ENCODE data around the gene JPT2.

The JPT2 gene

DNA sequence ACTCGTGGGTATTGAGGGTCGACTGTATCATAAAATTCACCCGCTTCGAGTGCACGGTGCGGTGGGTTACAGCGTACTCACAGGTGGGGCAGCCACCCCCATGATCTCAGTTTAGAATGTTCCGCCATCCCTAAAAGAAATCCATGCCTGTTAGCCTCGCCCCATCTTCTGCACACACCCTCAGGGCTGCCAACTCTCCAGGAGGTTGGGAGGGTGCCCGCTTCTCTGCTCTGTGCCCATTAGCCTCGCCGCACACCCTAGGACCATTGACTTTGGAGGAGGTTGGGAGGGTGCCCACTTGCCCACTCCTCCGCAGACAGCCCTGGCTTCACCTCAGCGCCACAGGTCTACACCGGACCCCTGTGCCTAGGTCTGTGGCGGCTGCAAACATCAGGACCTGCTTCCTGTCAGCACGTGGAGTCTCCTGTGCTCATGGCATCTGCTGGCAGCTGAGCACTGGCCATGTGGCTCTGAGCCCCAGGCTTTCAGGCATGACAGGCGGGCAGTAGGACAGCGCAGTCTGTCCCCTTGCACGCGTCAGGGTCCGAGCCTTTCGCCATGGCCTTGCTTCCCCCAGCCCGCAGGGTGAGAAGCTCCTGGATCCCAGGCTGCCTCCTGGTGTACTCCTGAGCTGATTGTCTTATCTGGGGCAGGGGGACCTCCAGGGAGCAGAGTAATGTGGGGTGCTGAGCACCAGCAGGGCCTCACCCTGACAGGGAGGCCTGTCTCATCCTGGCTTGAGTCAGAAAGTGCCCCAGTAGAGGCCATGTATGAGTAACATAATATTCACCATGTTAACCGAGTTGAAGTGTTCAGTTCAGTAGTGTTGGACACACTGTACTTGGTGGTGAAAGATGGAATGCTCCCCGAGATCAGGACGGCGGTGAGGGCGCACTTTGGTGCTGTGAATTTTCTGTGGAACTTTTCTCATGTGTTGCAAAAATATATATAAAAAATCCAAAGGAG, 71.4 kb downstream of the JPT2 start:
- DNase-seq (ENCODE audit: low read depth in 2 of 3, low spot score in 2 of 3), result no peak
